GM19351 (cell line): ENCODE results near the gene MTRFR.
"Not testable (repeated sequence)": the region's sequence is repeated elsewhere in the genome, so short reads cannot be mapped to it uniquely, and the experiment has no call there.

Experiments
- ATAC-seq: cut with Tn5 transposase; IDR thresholded peaks from one replicate; pipeline ENCODE4 v1.9.1; 2021; ENCODE audit warnings: mild to moderate bottlenecking, moderate library complexity; ENCODE audit not compliant: unreplicated experiment

The MTRFR gene

GRCh38 chr12:123232807-123233504, at the start of gene MTRFR, which contains the start of gene MPHOSPH9:
Gene MTRFR, plus strand, starts transcription at chr12:123233436. Its CDS starts 20,239 bp downstream, at chr12:123253675.
Gene MPHOSPH9, minus strand, starts transcription at chr12:123233141. Its CDS starts 2,777 bp downstream, at chr12:123230364.
- ATAC-seq, result peak; percentile 76

- no peak for ATAC-seq
Observed at GRCh38 chr12:123187637-123188036, 45.6 kb upstream of the MTRFR start.

GRCh38 chr12:123199936-123200335, 33.3 kb upstream of the MTRFR start:
- no peak for ATAC-seq

- no peak for ATAC-seq
Observed at GRCh38 chr12:123200414-123200813, 32.8 kb upstream of the MTRFR start.

GRCh38 chr12:123206794-123207193, 26.4 kb upstream of the MTRFR start:
- ATAC-seq, result not testable (repeated sequence)

- ATAC-seq, result not testable (repeated sequence)
Observed at GRCh38 chr12:123207815-123208214, 25.4 kb upstream of the MTRFR start.

- no peak for ATAC-seq
Observed at GRCh38 chr12:123223241-123223668, 10.0 kb upstream of the MTRFR start.

- no peak for ATAC-seq
Observed at GRCh38 chr12:123225443-123225842, 7.8 kb upstream of the MTRFR start.

- ATAC-seq, result no peak
Observed at GRCh38 chr12:123227581-123228258, 5.5 kb upstream of the MTRFR start.

- ATAC-seq, result no peak
Observed at GRCh38 chr12:123229051-123229450, 4.2 kb upstream of the MTRFR start.

GRCh38 chr12:123231931-123232330, 1.3 kb upstream of the MTRFR start:
- ATAC-seq, result no peak

GRCh38 chr12:123232472-123232806, 797 bp upstream of the MTRFR start:
- ATAC-seq, result no peak

GRCh38 chr12:123233505-123234308, 471 bp downstream of the MTRFR start:
- ATAC-seq, result peak; percentile 3

GRCh38 chr12:123237646-123238329, 4.6 kb downstream of the MTRFR start:
- no peak for ATAC-seq

- no peak for ATAC-seq
Observed at GRCh38 chr12:123238330-123238682, 5.1 kb downstream of the MTRFR start.

- ATAC-seq, result no peak
Observed at GRCh38 chr12:123238961-123239360, 5.7 kb downstream of the MTRFR start.

GRCh38 chr12:123242116-123242904, 9.1 kb downstream of the MTRFR start:
- ATAC-seq, result no peak

- ATAC-seq, result no peak
Observed at GRCh38 chr12:123243671-123244262, 10.5 kb downstream of the MTRFR start.

- no peak for ATAC-seq
Observed at GRCh38 chr12:123245678-123246077, 12.4 kb downstream of the MTRFR start.

- not testable (repeated sequence) for ATAC-seq
Observed at GRCh38 chr12:123248129-123248528, 14.9 kb downstream of the MTRFR start.
